Measurements from ENCODE around the gene CEP83. TPM values are rescaled to one million over a fixed set of nuclear protein-coding genes. Genes with fewer than 3 reads are reported as not detected.

Gene CEP83
- total RNA-seq, 2 experiments from 2014 or later, result 19.0 to 21.5 TPM

DNA sequence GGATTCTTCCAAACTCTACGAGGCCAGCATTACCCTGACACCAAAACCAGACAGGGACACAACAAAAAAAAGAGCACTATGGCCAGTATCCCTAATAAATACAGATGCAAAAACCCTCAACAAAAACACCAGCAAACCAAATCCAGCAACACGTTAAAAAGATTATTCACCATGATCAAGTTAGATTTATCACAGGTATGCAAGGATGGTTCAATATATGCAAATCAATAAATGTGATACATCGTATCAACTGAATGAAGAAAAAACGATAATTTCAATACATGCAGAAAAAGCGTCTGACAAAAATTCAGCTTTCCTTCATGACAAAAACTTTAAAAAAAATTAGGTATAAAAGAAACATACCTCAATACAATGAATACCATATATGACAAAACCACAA is 99.9 kb downstream of the CEP83 start:
- no peaks in the 10 kb centered on the region for H3K4me1 Mint-ChIP-seq (ENCODE audit: low read depth)
- intact Hi-C loops (cut with micrococcal nuclease), result no loop called here
- H3K36me3 Mint-ChIP-seq (ENCODE audit: low read depth), result peaks cover 80% of the 10 kb centered on the region
- H3K4me3 Mint-ChIP-seq, result no peak overlapping the region
- CTCF ChIA-PET, result no interaction called here
- H3K9me3 Mint-ChIP-seq, result peaks cover 31% of the 10 kb centered on the region
- no peak overlapping the region for H3K27ac Mint-ChIP-seq
- H3K27me3 Mint-ChIP-seq (ENCODE audit: low read depth), result no peaks in the 10 kb centered on the region
- no peak for DNase-seq

GRCh38 chr12:94353130-94353529 is 106.5 kb downstream of the CEP83 start:
- H3K27ac Mint-ChIP-seq, result no peak overlapping the region
- no peak for DNase-seq
- peaks cover 6% of the 10 kb centered on the region for H3K4me1 Mint-ChIP-seq (ENCODE audit: low read depth)
- intact Hi-C loops (cut with micrococcal nuclease), result loop anchor here (2.0 kb wide), 1 partner anchor 20 kb away; no protein-coding TSS in a partner anchor
- no peaks in the 10 kb centered on the region for H3K27me3 Mint-ChIP-seq (ENCODE audit: low read depth)
- no peak overlapping the region for H3K4me3 Mint-ChIP-seq
- H3K36me3 Mint-ChIP-seq (ENCODE audit: low read depth), result peaks cover 86% of the 10 kb centered on the region
- H3K9me3 Mint-ChIP-seq, result peaks cover 45% of the 10 kb centered on the region
- CTCF ChIA-PET, result no interaction called here

GRCh38 chr12:94340573-94340972 is 119.1 kb downstream of the CEP83 start:
- no peaks in the 10 kb centered on the region for H3K9me3 Mint-ChIP-seq
- DNase-seq, result no peak
- H3K36me3 Mint-ChIP-seq (ENCODE audit: low read depth), result peaks cover 32% of the 10 kb centered on the region
- no peak overlapping the region for H3K4me3 Mint-ChIP-seq
- H3K27me3 Mint-ChIP-seq (ENCODE audit: low read depth), result no peaks in the 10 kb centered on the region
- intact Hi-C loops (cut with micrococcal nuclease), result no loop called here
- H3K27ac Mint-ChIP-seq, result no peak overlapping the region
- CTCF ChIA-PET, result interaction anchor here (1.3 kb wide), 1 partner anchor 196 kb away, joined by 5 read pairs; no protein-coding TSS in a partner anchor
- no peaks in the 10 kb centered on the region for H3K4me1 Mint-ChIP-seq (ENCODE audit: low read depth)

DNA sequence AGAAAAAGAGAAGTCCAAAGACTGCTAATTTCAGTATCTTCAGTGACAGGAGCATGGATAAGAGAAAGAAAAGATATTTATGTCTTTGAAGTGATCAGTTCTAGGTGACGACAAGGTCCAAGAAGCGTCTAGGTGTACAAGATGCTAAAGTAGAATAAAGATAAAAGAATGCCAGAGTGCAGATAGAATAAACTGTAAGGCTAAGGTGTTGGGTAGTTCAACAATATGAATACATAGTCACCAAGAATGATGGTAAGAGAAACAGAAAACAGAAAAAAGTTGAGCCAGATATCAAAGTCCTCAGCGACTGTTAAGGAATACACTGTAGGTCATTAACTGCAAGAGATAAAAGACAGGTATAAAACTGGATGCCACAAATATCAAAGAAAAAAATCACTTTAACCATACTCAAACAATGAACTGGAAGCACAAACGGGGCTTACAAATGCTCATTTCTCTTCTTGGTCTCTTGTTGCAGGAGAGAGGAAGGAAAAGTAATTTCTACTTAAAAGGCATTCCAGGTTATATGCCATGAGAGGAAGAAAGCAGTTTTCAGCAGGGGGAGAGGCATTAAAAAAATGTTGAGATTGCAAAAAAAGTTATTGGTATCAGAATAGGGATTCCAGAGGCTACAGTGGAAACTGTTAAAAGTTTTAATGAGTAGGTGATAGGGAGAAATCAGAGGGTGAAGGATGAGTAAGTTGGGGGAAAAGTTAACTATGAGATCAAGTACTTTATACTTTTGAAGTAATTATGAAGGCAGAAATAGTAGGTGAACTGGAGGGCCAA is 121.5 kb downstream of the CEP83 start:
- Mint-ChIP-seq H3K36me3 (ENCODE audit: low read depth) (peaks cover 27% of the 10 kb centered on the region), H3K27ac (no peak overlapping the region), H3K4me1 (ENCODE audit: low read depth) (no peaks in the 10 kb centered on the region), H3K4me3 (no peak overlapping the region), H3K27me3 (ENCODE audit: low read depth) (no peaks in the 10 kb centered on the region), H3K9me3 (no peaks in the 10 kb centered on the region)
- CTCF ChIA-PET, result no interaction called here
- no peak for DNase-seq
- intact Hi-C loops (cut with micrococcal nuclease), result no loop called here

DNA sequence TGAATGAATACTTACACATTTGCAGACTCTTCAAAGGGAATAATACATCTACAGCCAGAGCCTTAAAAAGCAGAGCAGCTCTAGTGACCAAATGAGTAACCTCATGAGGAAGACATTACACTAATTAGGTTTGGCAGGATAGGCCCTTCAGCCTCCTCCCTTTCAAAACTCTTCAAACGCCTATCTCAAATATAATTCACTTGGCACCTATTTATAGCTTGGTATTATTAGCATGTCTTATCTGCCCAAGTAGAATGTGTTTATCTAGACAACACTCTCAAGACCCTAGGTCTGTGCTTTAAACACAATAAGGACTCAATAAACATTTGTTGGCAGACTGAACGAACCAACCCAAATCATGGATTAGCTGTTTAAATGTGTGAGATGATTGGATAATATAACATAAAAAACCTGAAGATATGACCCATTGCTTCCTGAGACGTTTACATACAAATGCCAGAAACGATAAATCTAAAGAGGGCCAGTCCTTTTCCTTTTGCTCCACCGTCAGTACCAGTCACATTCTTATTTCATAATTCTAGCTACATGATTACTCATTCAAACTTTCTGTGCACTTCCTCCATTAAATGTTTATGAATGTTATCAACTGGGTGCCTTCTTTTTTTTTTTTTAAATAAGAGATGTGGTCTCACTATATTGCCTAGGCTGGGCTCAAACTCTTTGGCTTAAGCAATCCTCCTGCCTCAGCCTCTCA is 123.3 kb downstream of the CEP83 start:
- no peak overlapping the region for H3K4me3 Mint-ChIP-seq
- no peak overlapping the region for H3K27ac Mint-ChIP-seq
- H3K9me3 Mint-ChIP-seq, result no peaks in the 10 kb centered on the region
- DNase-seq, result no peak
- no peaks in the 10 kb centered on the region for H3K4me1 Mint-ChIP-seq (ENCODE audit: low read depth)
- peaks cover 27% of the 10 kb centered on the region for H3K36me3 Mint-ChIP-seq (ENCODE audit: low read depth)
- intact Hi-C loops (cut with micrococcal nuclease), result no loop called here
- CTCF ChIA-PET, result interaction anchor here (0.6 to 1.0 kb wide), 2 partner anchors 48 to 202 kb away, joined by 3 read pairs; no protein-coding TSS in a partner anchor
- no peaks in the 10 kb centered on the region for H3K27me3 Mint-ChIP-seq (ENCODE audit: low read depth)

- Mint-ChIP-seq H3K9me3 (no peaks in the 10 kb centered on the region), H3K27me3 (ENCODE audit: low read depth) (no peaks in the 10 kb centered on the region), H3K4me3 (no peak overlapping the region), H3K36me3 (ENCODE audit: low read depth) (peaks cover 40% of the 10 kb centered on the region), H3K4me1 (ENCODE audit: low read depth) (no peaks in the 10 kb centered on the region), H3K27ac (no peak overlapping the region)
- CTCF ChIA-PET, result no interaction called here
- no peak for DNase-seq
- intact Hi-C loops (cut with micrococcal nuclease), result no loop called here
These were observed 126.3 kb downstream of the CEP83 start for GRCh38 chr12:94333396-94333795.

DNA sequence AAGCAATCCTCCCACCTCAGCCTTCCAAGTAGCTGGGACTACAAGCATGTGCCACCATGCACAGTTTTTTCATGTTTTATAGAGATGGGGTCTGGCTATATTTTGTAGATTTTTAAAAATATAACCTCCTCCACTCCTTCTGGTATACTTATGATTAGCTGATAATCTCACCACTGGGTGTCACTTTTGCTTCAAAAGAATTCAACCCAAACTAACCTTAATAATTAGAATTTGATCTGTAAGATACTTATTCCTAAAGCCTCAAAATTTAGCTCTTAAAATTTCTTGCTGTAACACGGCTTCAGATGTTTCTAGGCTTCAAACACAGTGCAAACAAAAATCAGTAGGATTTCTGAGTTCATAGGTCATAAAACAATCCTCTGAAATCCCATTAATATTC is 130.3 kb downstream of the CEP83 start:
- intact Hi-C loops (cut with micrococcal nuclease), result loop anchor here (1.0 to 2.0 kb wide), 4 partner anchors 99 to 545 kb away; partner anchors contain the start of gene PLXNC1
- CTCF ChIA-PET, result interaction anchor here (0.5 to 1.1 kb wide), 3 partner anchors 104 to 656 kb away, joined by 3 read pairs; no protein-coding TSS in a partner anchor
- H3K4me1 Mint-ChIP-seq (ENCODE audit: low read depth), result peaks cover 9% of the 10 kb centered on the region
- peaks cover 66% of the 10 kb centered on the region for H3K36me3 Mint-ChIP-seq (ENCODE audit: low read depth)
- no peak for DNase-seq
- H3K4me3 Mint-ChIP-seq, result no peak overlapping the region
- H3K27me3 Mint-ChIP-seq (ENCODE audit: low read depth), result no peaks in the 10 kb centered on the region
- H3K9me3 Mint-ChIP-seq, result no peaks in the 10 kb centered on the region
- H3K27ac Mint-ChIP-seq, result no peak overlapping the region

GRCh38 chr12:94327809-94328208 is 131.9 kb downstream of the CEP83 start:
- Mint-ChIP-seq H3K36me3 (ENCODE audit: low read depth) (peaks cover 67% of the 10 kb centered on the region), H3K4me1 (ENCODE audit: low read depth) (peaks cover 9% of the 10 kb centered on the region), H3K27me3 (ENCODE audit: low read depth) (no peaks in the 10 kb centered on the region), H3K4me3 (no peak overlapping the region), H3K27ac (no peak overlapping the region), H3K9me3 (no peaks in the 10 kb centered on the region)
- intact Hi-C loops (cut with micrococcal nuclease), result loop anchor here (1.0 to 2.0 kb wide), 7 partner anchors 23 to 547 kb away; partner anchors contain the start of gene PLXNC1
- DNase-seq, result no peak
- CTCF ChIA-PET, result no interaction called here

DNA sequence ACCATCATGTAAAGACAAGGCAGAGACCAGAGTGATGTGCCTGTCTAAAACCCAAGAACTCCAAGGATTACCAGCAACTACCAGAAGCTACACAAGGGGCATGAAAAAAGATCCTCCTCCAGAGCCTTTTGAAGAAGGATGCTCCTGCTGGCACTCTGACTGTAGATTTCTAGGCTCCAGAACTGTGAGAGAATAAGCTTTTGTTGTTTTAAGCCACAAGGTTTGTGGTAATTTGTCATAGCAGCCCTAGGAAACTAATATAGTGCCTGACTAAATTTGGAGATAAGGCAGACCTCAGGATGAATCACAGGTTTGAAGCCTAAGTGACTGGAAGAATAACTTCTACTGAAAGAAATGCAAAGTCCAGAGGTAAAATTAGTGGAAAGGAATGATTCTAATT is 132.9 kb downstream of the CEP83 start:
- Mint-ChIP-seq H3K4me1 (ENCODE audit: low read depth) (peaks cover 9% of the 10 kb centered on the region), H3K27ac (no peak overlapping the region), H3K36me3 (ENCODE audit: low read depth) (peaks cover 76% of the 10 kb centered on the region), H3K9me3 (peaks cover 1% of the 10 kb centered on the region), H3K27me3 (ENCODE audit: low read depth) (no peaks in the 10 kb centered on the region), H3K4me3 (no peak overlapping the region)
- intact Hi-C loops (cut with micrococcal nuclease), result loop anchor here (1.0 to 2.0 kb wide), 4 partner anchors 22 to 118 kb away; no protein-coding TSS in a partner anchor
- DNase-seq, result no peak
- CTCF ChIA-PET, result no interaction called here

GRCh38 chr12:94326234-94326633 is 133.4 kb downstream of the CEP83 start:
- Mint-ChIP-seq H3K27ac (no peak overlapping the region), H3K4me3 (no peak overlapping the region)

DNA sequence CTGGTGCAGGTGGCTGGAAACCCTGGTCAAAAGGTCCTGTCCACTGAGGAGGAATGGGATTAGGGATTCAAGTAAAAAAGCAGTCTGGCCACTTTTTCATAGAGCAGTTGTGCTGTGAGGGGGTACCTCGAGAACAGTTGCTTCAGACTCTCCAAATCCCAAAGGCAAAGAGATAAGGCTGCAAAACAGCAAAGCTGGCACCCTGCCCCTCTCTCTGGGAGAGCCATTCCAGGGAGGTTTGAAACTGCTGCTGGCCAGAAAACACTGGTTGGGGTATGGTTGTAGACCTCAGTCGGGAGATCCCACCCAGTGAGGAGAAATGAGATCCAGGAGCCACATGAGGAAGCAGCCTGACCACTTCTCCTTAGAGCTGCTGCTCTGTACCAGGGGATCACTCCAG is 137.3 kb downstream of the CEP83 start:
- CTCF ChIA-PET, result no interaction called here
- Mint-ChIP-seq H3K4me3 (no peak overlapping the region), H3K9me3 (peaks cover 42% of the 10 kb centered on the region), H3K36me3 (ENCODE audit: low read depth) (peaks cover 83% of the 10 kb centered on the region), H3K27me3 (ENCODE audit: low read depth) (no peaks in the 10 kb centered on the region), H3K27ac (no peak overlapping the region), H3K4me1 (ENCODE audit: low read depth) (peaks cover 9% of the 10 kb centered on the region)
- DNase-seq, result no peak
- intact Hi-C loops (cut with micrococcal nuclease), result no loop called here

More at GRCh38 chr12:94326234-94326633, 133.4 kb downstream of the CEP83 start:
- CTCF ChIA-PET, result no interaction called here
- Mint-ChIP-seq H3K9me3 (peaks cover 6% of the 10 kb centered on the region), H3K4me1 (ENCODE audit: low read depth) (peaks cover 9% of the 10 kb centered on the region), H3K36me3 (ENCODE audit: low read depth) (peaks cover 76% of the 10 kb centered on the region), H3K27me3 (ENCODE audit: low read depth) (no peaks in the 10 kb centered on the region)
- DNase-seq, result no peak
- intact Hi-C loops (cut with micrococcal nuclease), result loop anchor here (2.0 kb wide), 3 partner anchors 21 to 57 kb away; no protein-coding TSS in a partner anchor

GRCh38 chr12:94320109-94320508 is 139.6 kb downstream of the CEP83 start:
- Mint-ChIP-seq H3K9me3 (peaks cover 51% of the 10 kb centered on the region), H3K27ac (no peak overlapping the region), H3K4me1 (ENCODE audit: low read depth) (no peaks in the 10 kb centered on the region), H3K4me3 (no peak overlapping the region), H3K27me3 (ENCODE audit: low read depth) (no peaks in the 10 kb centered on the region), H3K36me3 (ENCODE audit: low read depth) (peaks cover 69% of the 10 kb centered on the region)
- no peak for DNase-seq
- intact Hi-C loops (cut with micrococcal nuclease), result no loop called here
- CTCF ChIA-PET, result no interaction called here
